HEK293 (cell line): ENCODE data around the gene ATE1.

Experiments
- CTCF ChIA-PET: fragments of 350-600 bp; formaldehyde crosslinking; extraction: SDS; loops from one replicate; lab custom pipeline; 2021; ENCODE audit warnings: antibody characterized with exemption; lab: Yijun Ruan, JAX
- POLR2A ChIA-PET: fragments of 300-600 bp; formaldehyde crosslinking; extraction: SDS; loops from one replicate; lab custom pipeline; 2020; ENCODE audit warnings: antibody characterized with exemption, inconsistent platforms; lab: Yijun Ruan, JAX
- H3K27ac ChIP-seq: fragments of 200-500 bp; sonication (Bioruptor generic); 2 replicates; pipeline ENCODE4 v1.5.1; 2014; ENCODE audit warnings: low read depth, low read length, control low read depth, inconsistent platforms; ENCODE audit errors: extremely low read depth
- H3K36me3 ChIP-seq, 2 experiments: fragments of 200-500 bp in 1 of 2; sonication (Bioruptor generic) in 1 of 2; 1 replicate in 1 of 2; 2 replicates in 1 of 2; pipeline ENCODE4 v1.5.1; 2014 to 2017; ENCODE audit warnings: inconsistent platforms in 2 of 2, low read length in 2 of 2; ENCODE audit not compliant: control insufficient read depth in 2 of 2, insufficient read depth in 1 of 2
- H3K4me1 ChIP-seq: fragments of 200-500 bp; sonication (Bioruptor generic); 2 replicates; pipeline ENCODE4 v1.5.1; 2014; ENCODE audit warnings: mild to moderate bottlenecking, low read length, inconsistent platforms; ENCODE audit not compliant: control insufficient read depth, insufficient read depth
- H3K4me3 ChIP-seq: 2 replicates; pipeline ENCODE4 v1.5.1; 2011; ENCODE audit warnings: low read depth, mild to moderate bottlenecking, control low read depth, low read length, moderate library complexity
- H3K9me3 ChIP-seq: fragments of 200-500 bp; sonication (Bioruptor generic); 2 replicates; pipeline ENCODE4 v1.5.1; 2014; ENCODE audit warnings: low read depth, low read length, inconsistent platforms; ENCODE audit not compliant: control insufficient read depth, insufficient read depth
- BCL11A ChIP-seq: fragments of 450-650 bp; formaldehyde crosslinking; IDR thresholded peaks from 2 replicates; pipeline ENCODE4 v1.5.1; 2016; ENCODE audit warnings: low read depth, missing biosample characterization, missing genetic modification characterization
- ELK4 ChIP-seq: IDR thresholded peaks from 2 replicates; pipeline ENCODE4 v1.6.1; 2011; ENCODE audit warnings: mild to moderate bottlenecking, low read depth, low read length, borderline replicate concordance
- OVOL3 ChIP-seq: fragments of 450-650 bp; formaldehyde crosslinking; IDR thresholded peaks from 2 replicates; pipeline ENCODE4 v1.5.1; 2016; ENCODE audit warnings: missing biosample characterization, missing genetic modification characterization
- PBX3 ChIP-seq: sonication (generic); formaldehyde crosslinking; IDR thresholded peaks from 2 replicates; pipeline ENCODE4 v1.8.1; 2022; ENCODE audit warnings: mild to moderate bottlenecking, moderate library complexity, missing genetic modification reagents
- REPIN1 ChIP-seq: fragments of 450-650 bp; formaldehyde crosslinking; IDR thresholded peaks from 2 replicates; pipeline ENCODE4 v1.5.1; 2017; ENCODE audit warnings: missing biosample characterization, missing genetic modification characterization, low read depth
- ZNF350 ChIP-seq: fragments of 450-650 bp; formaldehyde crosslinking; IDR thresholded peaks from 2 replicates; pipeline ENCODE4 v1.5.0; 2017; ENCODE audit warnings: missing biosample characterization, mild to moderate bottlenecking, missing genetic modification characterization
- ZNF433 ChIP-seq: fragments of 450-650 bp; formaldehyde crosslinking; IDR thresholded peaks from 2 replicates; pipeline ENCODE4 v1.5.1; 2016; ENCODE audit warnings: missing biosample characterization, missing genetic modification characterization, low read depth
- ZNF529 ChIP-seq: fragments of 450-650 bp; formaldehyde crosslinking; IDR thresholded peaks from 2 replicates; pipeline ENCODE4 v1.5.1; 2017; ENCODE audit warnings: missing genetic modification characterization, missing biosample characterization; ENCODE audit not compliant: insufficient replicate concordance
- ZNF585B ChIP-seq: fragments of 450-650 bp; formaldehyde crosslinking; IDR thresholded peaks from 2 replicates; pipeline ENCODE4 v1.5.1; 2016; ENCODE audit warnings: missing biosample characterization, missing genetic modification characterization
- ZSCAN16 ChIP-seq: fragments of 450-650 bp; formaldehyde crosslinking; IDR thresholded peaks from 2 replicates; pipeline ENCODE4 v1.5.1; 2016; ENCODE audit warnings: missing biosample characterization, missing genetic modification characterization
- TF ChIP-seq, protein P1 (sequence below): fragments of 450-650 bp; formaldehyde crosslinking; conservative IDR thresholded peaks from 2 replicates; pipeline ENCODE4 v1.5.1; 2016; ENCODE audit warnings: low read depth, missing biosample characterization, missing genetic modification characterization
- TF ChIP-seq, protein P2 (sequence below): fragments of 450-650 bp; formaldehyde crosslinking; IDR thresholded peaks from 2 replicates; pipeline ENCODE4 v1.5.1; 2017; ENCODE audit warnings: missing biosample characterization, missing genetic modification characterization
- TF ChIP-seq, protein P3 (sequence below): fragments of 450-650 bp; formaldehyde crosslinking; IDR thresholded peaks from 2 replicates; pipeline ENCODE4 v1.5.1; 2016; ENCODE audit warnings: missing biosample characterization, missing genetic modification characterization, borderline replicate concordance

The ATE1 gene

GRCh38 chr10:121694327-121694965 lies 233.4 kb downstream of the ATE1 start:
- H3K9me3 ChIP-seq = no peaks in the 10 kb centered on the region
- H3K4me1 ChIP-seq = no peaks in the 10 kb centered on the region
- POLR2A ChIA-PET = no interaction called here
- CTCF ChIA-PET = interaction anchor here (0.7 to 1.0 kb wide), 4 partner anchors 9 to 746 kb away, joined by 3 read pairs; no protein-coding TSS in a partner anchor
- H3K4me3 ChIP-seq = no peak overlapping the region
- H3K27ac ChIP-seq = no peak overlapping the region
- H3K36me3 ChIP-seq = no peaks in the 10 kb centered on the region
- TF ChIP-seq ZNF433 (tag by site-specific recombination) (no peak), OVOL3 (tag by site-specific recombination) (no peak), REPIN1 (tag by site-specific recombination) (no peak), ZSCAN16 (tag by site-specific recombination) (no peak), ZNF529 (tag by site-specific recombination) (no peak), ZNF585B (no peak), PBX3 (CRISPR knock-in tag) (no peak), BCL11A (tag by site-specific recombination) (no peak), ELK4 (no peak)
- TF ChIP-seq, protein P1, sequence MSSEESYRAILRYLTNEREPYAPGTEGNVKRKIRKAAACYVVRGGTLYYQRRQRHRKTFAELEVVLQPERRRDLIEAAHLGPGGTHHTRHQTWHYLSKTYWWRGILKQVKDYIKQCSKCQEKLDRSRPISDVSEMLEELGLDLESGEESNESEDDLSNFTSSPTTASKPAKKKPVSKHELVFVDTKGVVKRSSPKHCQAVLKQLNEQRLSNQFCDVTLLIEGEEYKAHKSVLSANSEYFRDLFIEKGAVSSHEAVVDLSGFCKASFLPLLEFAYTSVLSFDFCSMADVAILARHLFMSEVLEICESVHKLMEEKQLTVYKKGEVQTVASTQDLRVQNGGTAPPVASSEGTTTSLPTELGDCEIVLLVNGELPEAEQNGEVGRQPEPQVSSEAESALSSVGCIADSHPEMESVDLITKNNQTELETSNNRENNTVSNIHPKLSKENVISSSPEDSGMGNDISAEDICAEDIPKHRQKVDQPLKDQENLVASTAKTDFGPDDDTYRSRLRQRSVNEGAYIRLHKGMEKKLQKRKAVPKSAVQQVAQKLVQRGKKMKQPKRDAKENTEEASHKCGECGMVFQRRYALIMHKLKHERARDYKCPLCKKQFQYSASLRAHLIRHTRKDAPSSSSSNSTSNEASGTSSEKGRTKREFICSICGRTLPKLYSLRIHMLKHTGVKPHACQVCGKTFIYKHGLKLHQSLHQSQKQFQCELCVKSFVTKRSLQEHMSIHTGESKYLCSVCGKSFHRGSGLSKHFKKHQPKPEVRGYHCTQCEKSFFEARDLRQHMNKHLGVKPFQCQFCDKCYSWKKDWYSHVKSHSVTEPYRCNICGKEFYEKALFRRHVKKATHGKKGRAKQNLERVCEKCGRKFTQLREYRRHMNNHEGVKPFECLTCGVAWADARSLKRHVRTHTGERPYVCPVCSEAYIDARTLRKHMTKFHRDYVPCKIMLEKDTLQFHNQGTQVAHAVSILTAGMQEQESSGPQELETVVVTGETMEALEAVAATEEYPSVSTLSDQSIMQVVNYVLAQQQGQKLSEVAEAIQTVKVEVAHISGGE (tag by site-specific recombination) = no peak
- TF ChIP-seq, protein P2, sequence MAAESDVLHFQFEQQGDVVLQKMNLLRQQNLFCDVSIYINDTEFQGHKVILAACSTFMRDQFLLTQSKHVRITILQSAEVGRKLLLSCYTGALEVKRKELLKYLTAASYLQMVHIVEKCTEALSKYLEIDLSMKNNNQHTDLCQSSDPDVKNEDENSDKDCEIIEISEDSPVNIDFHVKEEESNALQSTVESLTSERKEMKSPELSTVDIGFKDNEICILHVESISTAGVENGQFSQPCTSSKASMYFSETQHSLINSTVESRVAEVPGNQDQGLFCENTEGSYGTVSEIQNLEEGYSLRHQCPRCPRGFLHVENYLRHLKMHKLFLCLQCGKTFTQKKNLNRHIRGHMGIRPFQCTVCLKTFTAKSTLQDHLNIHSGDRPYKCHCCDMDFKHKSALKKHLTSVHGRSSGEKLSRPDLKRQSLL (tag by site-specific recombination) = no peak
- TF ChIP-seq, protein P3, sequence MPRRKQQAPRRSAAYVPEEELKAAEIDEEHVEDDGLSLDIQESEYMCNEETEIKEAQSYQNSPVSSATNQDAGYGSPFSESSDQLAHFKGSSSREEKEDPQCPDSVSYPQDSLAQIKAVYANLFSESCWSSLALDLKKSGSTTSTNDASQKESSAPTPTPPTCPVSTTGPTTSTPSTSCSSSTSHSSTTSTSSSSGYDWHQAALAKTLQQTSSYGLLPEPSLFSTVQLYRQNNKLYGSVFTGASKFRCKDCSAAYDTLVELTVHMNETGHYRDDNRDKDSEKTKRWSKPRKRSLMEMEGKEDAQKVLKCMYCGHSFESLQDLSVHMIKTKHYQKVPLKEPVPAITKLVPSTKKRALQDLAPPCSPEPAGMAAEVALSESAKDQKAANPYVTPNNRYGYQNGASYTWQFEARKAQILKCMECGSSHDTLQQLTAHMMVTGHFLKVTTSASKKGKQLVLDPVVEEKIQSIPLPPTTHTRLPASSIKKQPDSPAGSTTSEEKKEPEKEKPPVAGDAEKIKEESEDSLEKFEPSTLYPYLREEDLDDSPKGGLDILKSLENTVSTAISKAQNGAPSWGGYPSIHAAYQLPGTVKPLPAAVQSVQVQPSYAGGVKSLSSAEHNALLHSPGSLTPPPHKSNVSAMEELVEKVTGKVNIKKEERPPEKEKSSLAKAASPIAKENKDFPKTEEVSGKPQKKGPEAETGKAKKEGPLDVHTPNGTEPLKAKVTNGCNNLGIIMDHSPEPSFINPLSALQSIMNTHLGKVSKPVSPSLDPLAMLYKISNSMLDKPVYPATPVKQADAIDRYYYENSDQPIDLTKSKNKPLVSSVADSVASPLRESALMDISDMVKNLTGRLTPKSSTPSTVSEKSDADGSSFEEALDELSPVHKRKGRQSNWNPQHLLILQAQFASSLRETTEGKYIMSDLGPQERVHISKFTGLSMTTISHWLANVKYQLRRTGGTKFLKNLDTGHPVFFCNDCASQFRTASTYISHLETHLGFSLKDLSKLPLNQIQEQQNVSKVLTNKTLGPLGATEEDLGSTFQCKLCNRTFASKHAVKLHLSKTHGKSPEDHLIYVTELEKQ (tag by site-specific recombination) = no peak

GRCh38 chr10:121692626-121693025 lies 235.2 kb downstream of the ATE1 start:
- no peaks in the 10 kb centered on the region for H3K36me3 ChIP-seq
- no peaks in the 10 kb centered on the region for H3K9me3 ChIP-seq
- ChIA-PET CTCF (no interaction called here), POLR2A (no interaction called here)
- no peak for TF ChIP-seq ZNF350 (tag by site-specific recombination)
- no peaks in the 10 kb centered on the region for H3K4me1 ChIP-seq
- no peak overlapping the region for H3K27ac ChIP-seq
- no peak overlapping the region for H3K4me3 ChIP-seq
